ENCODE results near the gene PHF1.
A peak's percentile ranks its signal among the peaks of the same experiment; 100 is the strongest.

GRCh38 chr6:33417903-33418689 lies 7.3 kb downstream of the PHF1 start, which contains the start of gene CUTA:
- TF ChIP-seq CTCF (IDR thresholded peaks at IDR 0.05) (peak in 2 of 3 donors; percentile 39 to 57), POLR2A (IDR thresholded peaks at IDR 0.05) (peak; percentile 97), EP300 (IDR thresholded peaks at IDR 0.05) (peak; percentile 56)
